NCI-H1048 (cell line): ENCODE data around the gene NEK11.
"Not testable (repeated sequence)": the region's sequence is repeated elsewhere in the genome, so short reads cannot be mapped to it uniquely, and the experiment has no call there.

Experiments used
- DNase-seq: peaks from one replicate; lab custom pipeline; 2025; lab: John Stamatoyannopoulos, UW

Gene NEK11

DNA sequence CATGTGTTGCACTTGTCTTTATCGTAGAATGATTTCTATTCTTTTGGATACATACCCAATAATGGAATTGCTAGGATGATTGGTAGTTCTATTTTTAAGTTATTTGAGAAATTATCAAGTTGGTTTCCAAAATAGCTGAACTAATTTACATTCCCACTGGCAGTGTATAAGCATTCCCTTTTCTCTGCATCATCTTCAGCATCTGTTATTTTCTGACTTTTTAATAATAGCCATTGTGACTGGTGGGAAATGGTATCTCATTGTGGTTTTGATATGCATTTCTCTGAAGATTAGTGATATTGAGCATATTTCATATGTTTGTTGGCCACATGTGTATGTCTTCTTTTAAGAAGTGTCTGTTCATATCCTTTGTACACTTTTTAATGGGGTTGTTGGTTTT is 273.2 kb downstream of the NEK11 start:
- DNase-seq = no peak

DNA sequence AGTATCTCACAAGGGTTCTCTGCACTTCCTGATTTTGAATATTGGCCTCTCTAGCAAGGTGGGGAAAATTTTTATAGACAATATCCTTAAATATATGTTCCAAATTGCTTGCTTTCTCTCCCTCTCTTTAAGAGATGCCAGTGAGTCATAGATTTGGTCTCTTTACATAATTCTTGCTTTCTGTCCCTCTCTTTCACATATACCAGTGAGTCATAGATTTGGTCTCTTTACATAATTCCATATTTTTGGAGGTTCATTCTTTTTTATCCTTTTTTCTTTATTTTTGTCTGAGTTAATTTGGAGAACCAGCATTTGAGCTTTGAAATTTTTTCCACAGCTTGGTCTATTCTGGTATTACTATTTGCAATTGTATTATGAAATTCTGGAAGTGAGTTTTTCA is 277.2 kb downstream of the NEK11 start:
- no peak for DNase-seq

DNA sequence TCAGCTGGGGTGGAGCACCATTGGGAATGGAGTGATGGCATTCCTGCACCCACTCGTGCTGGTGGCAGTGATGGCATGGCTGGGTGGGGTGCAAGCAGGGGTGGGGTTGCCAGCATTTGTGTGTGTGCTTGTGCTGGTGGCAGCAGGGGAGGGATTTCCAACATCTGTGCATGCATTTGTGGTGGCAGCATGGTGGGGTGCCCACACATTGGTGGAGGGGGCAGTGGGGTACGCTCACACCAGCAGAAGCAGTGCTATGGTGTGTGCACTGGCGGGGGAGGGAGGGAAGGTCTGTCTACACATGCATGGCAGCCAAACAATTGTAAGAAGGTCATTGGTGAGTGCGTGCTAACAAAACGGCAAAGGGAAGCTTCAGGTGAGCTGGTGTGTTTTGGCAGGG is 278.2 kb downstream of the NEK11 start:
- DNase-seq = no peak

DNA sequence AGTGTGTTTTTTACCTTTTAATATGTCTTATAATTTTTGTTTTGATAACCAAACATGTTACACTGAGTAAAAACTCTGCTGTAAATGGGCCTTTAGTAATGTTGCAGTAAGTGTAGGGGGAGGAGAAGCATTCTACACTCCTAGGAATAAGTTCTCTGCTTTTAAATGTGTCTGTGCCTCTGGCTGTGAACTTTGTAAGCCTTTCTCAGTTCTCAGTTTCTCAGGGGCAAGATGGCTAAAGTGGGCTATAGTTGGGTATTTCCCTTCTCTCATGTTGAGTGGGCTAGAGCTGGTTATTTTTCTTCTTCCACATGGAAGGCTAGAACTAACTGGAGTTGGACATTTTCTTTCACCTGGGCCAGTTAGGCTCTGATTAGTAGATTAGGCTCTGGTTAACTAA is 279.6 kb downstream of the NEK11 start:
- no peak for DNase-seq

DNA sequence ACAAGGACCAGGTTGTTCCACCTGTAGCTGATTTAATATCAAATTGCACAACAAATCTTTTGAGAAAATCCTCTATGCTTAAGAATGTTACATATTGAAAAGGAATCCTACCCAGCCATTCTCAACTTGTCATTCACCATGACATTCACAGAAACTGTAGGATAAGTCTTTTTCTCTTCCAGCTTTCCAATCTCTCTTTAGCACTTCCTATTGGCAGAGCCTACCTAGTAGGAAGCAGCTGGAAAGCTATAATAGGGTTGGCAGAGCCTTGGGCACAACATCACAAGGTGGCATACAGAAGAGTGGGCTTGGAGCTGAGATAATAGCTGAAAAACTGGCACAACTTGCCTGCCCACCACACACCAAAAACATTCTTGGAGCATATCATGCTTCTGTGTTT is 287.6 kb downstream of the NEK11 start:
- no peak for DNase-seq

DNA sequence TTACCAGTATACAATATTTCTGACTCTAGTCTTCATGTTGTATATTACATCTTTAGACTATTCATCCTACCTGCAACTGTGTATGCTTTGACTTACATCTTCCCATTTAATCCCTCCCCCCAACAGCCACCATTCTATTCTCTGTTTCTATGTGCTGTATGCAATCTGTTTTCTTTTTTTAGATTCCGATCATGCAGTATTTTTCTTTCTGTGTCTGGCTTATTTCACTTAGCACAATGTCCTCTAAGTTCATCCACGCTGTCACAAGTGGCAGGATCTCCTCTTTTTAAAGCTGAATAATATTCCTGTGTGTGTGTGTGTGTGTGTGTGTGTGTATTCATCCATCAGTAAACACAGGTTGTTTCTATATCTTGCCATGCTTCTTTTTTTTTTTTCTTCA is 288.5 kb downstream of the NEK11 start:
- DNase-seq = no peak

DNA sequence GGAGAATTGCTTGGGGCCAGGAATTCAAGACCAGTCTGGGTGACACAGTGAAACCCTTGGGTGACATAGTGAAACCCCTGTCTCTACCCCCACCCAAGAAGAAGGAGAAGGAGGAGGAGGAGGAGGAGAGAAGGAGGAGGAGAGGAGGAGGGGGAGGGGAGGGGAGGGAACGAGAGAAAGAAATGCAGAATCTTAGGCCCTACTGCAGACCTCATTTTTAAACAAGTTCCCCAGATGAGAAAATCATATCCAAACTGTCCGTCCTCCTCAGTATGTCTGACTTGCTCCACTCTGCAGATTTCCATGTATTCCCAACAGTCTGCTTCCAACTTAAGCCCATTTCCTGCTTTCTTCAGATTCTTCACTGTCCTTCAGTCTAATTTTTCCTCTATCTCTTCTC is 291.0 kb downstream of the NEK11 start:
- no peak for DNase-seq

DNA sequence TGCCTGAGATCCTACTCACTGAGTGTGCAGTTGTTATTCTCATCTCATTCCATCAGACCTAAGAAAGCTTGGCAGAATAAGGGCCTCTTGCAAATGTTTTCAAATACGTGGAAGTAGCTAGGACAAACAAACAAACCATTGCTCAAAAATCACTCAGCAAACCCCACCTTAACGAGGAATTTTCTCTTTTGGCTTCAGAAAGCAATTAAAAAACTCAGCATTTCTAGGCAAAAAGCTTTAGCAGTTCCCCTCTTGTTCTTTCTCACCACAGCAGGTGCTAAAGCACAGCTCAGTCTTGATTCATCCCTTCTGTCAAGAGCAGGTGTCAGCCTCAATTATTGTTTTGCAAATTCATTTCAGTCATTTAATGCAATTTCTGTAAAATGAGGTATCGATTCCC is 296.3 kb downstream of the NEK11 start:
- no peak for DNase-seq

DNA sequence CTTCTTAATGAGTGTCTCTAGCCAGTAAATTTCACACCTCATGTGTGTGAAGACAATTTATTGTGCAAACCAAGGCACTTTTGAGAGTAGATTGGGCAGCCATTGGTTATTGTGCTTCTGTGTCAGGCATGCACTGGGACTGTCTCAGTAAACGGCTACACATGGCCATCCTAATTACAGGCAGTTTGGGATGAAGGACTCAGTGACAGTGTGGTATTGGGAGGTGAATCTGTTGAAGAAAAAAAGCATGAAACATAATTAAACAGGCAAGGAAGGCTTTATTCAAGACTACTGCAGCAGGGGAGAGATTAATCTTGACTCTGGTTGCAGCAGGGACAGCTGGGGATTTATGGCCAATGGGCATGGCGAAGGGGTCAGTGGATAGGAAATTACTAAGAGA is 297.1 kb downstream of the NEK11 start:
- DNase-seq = no peak

DNA sequence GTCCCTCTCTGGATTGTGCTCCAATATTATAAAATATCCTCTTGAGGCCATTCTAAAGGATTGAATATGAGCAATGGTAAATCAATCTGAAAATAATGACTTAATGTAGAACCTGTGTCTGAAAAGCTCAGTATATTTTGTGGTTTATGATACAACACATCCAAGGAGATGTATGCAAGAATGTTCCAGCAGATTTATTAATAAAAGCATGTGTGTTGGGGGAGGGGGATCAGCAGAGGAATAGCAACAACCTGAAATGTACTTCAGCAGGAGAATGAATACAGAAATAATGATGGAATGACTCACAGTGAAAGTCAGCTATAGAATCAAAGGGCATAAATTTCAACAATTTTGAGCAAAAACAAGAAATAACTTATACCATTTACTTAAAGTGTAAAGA is 298.2 kb downstream of the NEK11 start:
- no peak for DNase-seq

DNA sequence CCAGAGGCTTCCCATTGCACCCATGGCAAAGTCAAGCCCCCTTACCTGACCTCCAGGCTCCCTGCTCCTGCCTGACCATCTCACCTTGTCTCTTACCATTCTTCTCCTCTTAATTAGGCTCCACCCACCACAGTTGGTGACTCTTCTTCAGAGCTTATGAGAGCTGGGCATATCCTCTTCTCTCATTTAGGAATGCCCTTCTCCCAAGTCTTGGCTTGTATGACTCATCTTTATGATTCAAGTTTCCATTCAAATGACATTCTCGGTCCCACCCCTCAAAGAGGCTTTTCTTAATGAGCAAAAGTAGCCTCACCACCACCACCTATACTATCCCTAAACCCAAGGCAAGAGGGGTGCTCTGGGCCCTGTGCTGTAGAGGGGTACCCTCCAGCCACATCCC is 299.6 kb downstream of the NEK11 start:
- DNase-seq = no peak

DNA sequence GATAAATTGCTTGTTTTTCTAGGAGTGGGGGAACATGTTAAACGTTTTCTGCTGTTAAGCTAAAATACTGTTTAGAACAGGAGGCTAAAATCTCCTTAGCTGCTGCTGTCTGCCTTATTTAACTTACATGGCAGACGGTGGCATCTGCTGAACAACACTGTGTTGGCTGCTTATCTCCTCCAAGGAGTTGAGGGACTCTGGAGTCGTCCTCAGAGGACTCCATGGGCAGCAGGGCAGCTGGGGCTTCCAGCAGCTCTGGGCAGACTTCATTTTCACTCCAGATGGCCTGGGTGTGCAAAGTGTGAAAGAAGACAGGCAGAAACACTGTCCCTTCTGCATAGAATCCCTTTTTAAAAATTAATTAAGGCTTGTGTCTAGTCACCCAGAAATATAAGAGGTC is 302.0 kb downstream of the NEK11 start:
- DNase-seq = no peak

DNA sequence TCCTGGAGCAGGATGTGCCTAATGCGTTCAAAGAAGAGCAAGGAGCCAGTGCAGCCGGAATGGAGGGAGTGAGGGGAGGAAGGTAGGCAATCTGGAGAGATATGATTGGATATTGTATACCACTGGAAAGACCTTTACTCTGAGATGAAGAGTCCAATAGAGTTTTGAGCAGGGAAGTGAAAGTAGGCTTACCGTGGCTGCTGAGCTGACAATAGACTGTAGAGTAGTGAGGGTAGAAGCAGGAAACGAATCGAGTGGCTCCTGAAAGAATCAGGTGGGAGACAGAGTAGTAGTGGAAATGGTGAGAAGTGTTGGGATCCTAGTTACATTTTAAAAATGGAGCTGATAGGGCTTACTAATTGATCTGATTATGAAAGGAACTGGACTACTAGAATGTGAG is 303.1 kb downstream of the NEK11 start:
- no peak for DNase-seq

DNA sequence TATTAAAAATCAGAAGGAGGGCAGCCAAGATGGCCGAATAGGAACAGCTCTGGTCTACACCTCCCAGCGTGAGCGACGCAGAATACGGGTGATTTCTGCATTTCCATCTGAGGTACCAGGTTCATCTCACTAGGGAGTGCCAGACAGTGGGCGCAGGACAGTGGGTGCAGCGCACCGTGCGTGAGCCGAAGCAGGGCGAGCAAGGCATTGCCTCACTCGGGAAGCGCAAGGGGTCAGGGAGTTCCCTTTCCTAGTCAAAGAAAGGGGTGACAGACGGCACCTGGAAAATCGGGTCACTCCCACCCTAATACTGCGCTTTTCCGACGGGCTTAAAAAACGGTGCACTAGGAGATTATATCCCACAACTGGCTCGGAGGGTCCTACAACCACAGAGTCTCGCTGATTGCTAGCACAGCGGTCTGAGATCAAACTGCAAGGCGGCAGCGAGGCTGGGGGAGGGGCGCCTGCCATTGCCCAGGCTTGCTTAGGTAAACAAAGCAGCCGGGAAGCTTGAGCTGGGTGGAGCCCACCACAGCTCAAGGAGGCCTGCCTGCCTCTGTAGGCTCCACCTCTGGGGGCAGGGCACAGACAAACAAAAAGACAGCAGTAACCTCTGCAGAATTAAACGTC is 304.9 kb downstream of the NEK11 start:
- DNase-seq = not testable (repeated sequence)

DNA sequence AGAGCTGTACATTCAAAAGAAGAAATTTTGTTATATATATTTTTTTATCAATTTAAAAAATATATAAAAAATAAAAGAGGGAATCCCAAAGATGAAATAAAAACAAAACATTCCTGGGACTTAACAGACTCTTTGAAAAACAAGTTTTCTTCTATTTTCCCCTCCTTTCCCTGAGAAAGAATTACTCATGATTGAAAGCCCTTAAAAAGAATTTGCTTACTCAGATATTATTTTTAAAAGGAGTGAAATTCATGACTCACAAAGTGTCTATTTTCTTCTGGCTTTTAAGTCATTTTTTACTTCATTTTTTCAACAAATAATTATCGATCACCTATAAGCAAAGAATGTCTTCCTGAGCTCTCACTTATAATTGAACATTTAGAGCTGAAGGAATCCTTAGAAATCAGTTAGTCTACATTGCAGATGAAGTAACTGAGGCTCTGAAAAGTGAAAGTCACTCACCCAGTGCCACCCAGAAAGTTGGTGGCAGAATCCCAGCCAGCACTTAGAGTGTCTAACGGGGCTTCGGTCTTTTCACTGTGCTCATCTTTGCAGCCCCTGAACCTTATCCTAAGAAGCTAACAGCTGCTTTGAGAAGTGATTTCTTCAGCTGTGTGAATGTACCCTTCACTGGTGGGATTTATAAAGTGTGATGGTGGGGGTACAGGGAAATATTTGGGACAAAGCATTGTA is 312.4 kb downstream of the NEK11 start:
- DNase-seq = no peak

DNA sequence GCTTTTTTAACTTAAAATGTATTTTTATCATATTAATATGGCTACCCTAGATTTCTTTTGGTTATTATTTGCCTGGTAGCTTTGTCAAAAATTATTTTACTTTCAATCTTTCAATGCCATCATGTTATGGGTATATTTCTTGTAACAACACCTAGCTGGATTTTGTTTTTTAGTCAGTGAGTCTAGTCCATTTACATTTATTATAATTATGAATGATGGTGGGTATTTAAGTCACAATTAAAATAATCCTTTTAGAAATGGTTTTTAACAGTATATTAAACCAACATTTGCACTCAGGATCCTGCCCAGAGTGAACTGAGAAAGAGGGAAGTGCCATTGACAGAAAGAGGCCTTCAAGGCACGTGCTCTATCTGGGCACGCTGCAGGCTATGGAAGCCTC is 315.1 kb downstream of the NEK11 start:
- DNase-seq = no peak

DNA sequence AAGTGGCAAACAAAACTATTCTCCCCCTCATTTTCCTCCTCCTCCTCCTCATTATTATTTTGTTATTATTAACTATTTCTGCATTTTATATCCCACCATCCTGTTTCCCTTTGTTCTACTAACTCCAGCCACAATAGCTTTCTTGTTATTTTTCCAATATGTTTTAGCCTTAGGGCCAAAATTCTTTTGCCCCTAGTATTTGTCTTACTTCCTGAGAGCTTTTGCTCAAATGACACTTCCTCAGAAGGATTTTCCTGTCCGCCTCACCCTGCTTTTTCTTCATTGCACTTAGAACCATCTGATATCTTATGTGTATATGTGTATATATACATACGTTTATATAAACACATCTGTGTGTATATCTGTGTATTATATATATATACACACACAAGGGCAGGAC is 322.2 kb downstream of the NEK11 start:
- DNase-seq = no peak

DNA sequence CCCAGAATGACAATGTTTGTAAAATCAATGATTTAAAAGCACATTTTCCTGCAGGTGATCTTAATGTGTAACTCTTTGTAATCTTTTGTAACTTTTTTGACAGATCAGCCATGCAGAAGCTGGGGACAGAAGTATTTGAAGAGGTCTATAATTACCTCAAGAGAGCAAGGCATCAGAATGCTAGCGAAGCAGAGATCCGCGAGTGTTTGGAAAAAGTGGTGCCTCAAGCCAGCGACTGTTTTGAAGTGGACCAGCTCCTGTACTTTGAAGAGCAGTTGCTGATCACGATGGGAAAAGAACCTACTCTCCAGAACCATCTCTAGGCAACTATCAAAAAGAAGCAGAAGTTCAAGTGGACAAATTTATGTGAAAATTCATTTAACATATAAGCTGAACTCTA is 322.8 kb downstream of the NEK11 start:
- DNase-seq = no peak

DNA sequence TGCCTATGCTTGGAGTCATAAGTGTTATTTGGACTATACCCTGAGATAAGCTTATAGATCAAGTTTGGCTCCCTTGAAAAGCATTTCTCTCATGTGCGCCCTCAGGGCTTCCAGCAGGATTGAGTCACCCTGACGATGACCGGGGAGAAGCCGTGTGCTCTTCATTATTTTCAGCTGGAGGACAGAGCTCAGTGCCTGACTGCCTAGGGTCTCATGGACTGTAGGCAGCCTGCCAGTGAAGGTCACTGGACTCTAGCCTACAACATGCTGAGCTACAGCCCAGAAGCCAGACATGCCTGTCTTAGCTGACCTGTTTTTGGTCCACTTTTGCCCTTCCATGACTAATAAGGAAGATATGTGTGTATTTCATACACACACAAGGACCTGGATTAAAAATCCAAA is 323.3 kb downstream of the NEK11 start:
- DNase-seq = no peak

DNA sequence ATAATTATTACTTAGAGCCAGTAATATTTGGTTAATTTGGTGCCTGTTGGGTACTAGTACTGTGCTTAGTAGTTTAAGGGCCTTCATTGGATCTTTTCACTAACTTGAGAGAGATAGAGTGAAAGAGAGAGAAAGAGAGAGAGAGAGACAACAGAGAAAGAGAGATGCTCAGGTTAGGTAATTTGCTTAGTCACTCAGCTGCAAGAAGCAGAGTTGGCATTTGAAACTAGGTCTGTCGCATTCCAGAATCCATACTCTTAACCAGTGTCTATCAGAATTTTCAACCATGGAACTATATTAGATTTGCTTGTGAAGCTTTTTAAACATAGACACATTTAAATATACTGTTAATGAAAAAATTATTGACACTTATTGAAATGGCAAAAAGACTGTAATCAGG is 323.8 kb downstream of the NEK11 start:
- no peak for DNase-seq

DNA sequence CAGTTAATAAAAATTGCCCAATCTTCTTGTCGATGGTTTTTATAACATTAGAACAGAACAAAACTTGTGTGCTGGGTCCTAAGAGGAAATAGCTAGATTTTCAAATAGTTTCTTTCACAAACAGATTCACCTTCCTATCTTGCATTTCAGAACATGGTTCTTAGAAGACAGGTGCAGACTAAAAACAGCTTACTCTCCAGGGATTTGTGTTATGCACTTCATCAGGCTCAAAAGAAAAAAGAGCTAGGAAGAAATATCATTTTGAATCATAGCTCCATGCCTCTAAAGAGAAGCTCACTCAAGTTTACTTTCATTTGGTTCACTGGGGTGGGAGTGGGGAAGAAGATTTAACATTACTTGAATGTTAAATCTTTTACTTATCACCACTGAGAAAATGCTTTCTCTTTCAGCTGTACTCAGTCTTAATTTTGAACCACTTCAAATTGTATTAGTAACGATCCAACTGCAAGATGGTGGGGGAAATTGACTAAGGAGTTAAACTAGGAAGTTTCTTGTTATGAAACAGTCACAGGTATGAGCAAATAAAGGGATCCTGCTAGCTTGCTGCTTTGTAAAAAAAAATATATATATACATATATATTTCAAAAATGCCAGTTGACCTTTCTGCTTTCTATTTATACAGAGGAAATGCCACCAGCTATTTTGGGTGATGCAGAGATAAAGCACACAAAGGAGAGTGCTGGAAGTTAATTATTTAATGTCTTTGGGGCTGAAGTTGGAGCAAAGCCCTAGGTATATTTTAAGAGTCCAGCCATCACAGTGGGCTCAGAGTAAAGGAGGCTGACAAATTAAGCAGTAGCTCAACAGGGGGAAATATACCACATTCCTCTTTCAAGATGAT is 326.6 kb downstream of the NEK11 start:
- no peak for DNase-seq

DNA sequence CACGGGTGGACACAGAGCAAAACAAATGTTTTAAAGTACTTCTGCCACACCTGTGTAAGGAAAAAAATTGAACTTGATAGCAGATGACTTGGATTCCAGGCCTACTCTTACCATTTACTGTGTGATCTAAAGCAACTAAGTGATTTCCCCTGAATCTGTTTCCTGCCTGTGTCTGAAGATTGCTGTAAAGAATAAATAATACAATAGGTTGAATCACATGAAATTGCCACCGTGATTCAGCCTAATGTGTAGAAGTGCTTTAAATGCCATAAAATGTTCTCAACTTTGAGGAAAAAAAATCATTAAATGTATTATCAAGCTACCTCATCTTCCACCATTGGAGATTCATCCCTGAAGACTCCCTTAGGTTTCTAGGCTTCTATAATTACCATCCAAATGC is 327.3 kb downstream of the NEK11 start:
- DNase-seq = no peak

DNA sequence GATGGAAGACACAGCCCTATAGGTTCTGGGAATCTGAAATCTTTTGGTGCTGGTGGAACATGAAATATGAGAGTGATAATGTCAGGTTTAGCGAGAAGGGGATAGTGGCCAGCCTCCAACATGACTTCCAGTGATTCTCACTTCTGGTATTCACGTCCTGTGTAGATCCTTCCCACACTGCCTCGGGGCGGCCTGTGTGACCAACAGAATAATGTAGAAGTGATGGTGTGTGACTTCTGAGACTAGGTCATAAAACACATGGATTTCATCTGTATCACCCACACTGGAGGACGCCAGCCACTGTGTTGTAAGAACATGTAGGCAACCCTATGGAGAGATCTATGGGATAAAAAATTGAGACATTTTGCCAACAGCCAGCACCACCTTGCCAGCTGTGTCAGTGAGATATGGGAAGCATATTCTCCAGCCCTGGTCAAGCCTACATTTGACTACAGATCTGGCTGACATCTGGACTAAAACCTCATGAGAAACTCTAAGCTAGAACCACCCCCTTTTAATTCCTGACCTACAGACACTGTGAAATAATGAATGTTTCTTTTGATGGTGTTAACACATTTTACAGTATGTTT is 329.4 kb downstream of the NEK11 start:
- DNase-seq = no peak
